ENCODE data around the gene BMAL2.
A peak's percentile ranks its signal among the peaks of the same experiment; 100 is the strongest.

BMAL2 gene

GRCh38 chr12:27330846-27331245 lies 1.8 kb upstream of the BMAL2 start:
- DNase-seq, result no peak

GRCh38 chr12:27331291-27331926 lies 1.2 kb upstream of the BMAL2 start:
- DNase-seq, result no peak

- DNase-seq, result no peak
Measured at GRCh38 chr12:27331927-27332324, 710 bp upstream of the BMAL2 start.

- no peak for DNase-seq
Measured at GRCh38 chr12:27332407-27332713, 276 bp upstream of the BMAL2 start.

- DNase-seq, result peak; percentile 14 to 21
Measured at GRCh38 chr12:27333403-27334009, 870 bp downstream of the BMAL2 start.

GRCh38 chr12:27334042-27334720 lies 1.5 kb downstream of the BMAL2 start:
- DNase-seq, result no peak

- no peak for DNase-seq
Measured at GRCh38 chr12:27334721-27335082, 2.1 kb downstream of the BMAL2 start.

GRCh38 chr12:27335364-27336281 lies 3.0 kb downstream of the BMAL2 start:
- DNase-seq, result no peak

- no peak for DNase-seq
Measured at GRCh38 chr12:27336282-27336653, 3.6 kb downstream of the BMAL2 start.

GRCh38 chr12:27337376-27337775 lies 4.7 kb downstream of the BMAL2 start:
- DNase-seq, result no peak

GRCh38 chr12:27338473-27338872 lies 5.8 kb downstream of the BMAL2 start:
- no peak for DNase-seq

GRCh38 chr12:27340971-27341370 lies 8.3 kb downstream of the BMAL2 start:
- no peak for DNase-seq

GRCh38 chr12:27342536-27342935 lies 9.9 kb downstream of the BMAL2 start:
- DNase-seq, result no peak

GRCh38 chr12:27343255-27344000 lies 10.8 kb downstream of the BMAL2 start:
- DNase-seq, result no peak

GRCh38 chr12:27344246-27344645 lies 11.6 kb downstream of the BMAL2 start:
- no peak for DNase-seq

GRCh38 chr12:27344760-27345159 lies 12.1 kb downstream of the BMAL2 start:
- DNase-seq, result no peak

- no peak for DNase-seq
Measured at GRCh38 chr12:27345376-27345775, 12.7 kb downstream of the BMAL2 start.

- no peak for DNase-seq
Measured at GRCh38 chr12:27347779-27348178, 15.1 kb downstream of the BMAL2 start.

GRCh38 chr12:27351476-27351875 lies 18.8 kb downstream of the BMAL2 start:
- no peak for DNase-seq

GRCh38 chr12:27355486-27355885 lies 22.9 kb downstream of the BMAL2 start:
- no peak for DNase-seq

- no peak for DNase-seq
Measured at GRCh38 chr12:27355979-27356378, 23.3 kb downstream of the BMAL2 start.

- DNase-seq, result no peak
Measured at GRCh38 chr12:27359578-27360340, 27.1 kb downstream of the BMAL2 start.
